NCI-H526 (cell line): ENCODE results near the gene WNT9A.
"Not testable (repeated sequence)": the region's sequence is repeated elsewhere in the genome, so short reads cannot be mapped to it uniquely, and the experiment has no call there.

Experiments used
- DNase-seq, 2 experiments: peaks; one replicate each; lab custom pipeline; 2025; lab: John Stamatoyannopoulos, UW

Gene WNT9A

DNA sequence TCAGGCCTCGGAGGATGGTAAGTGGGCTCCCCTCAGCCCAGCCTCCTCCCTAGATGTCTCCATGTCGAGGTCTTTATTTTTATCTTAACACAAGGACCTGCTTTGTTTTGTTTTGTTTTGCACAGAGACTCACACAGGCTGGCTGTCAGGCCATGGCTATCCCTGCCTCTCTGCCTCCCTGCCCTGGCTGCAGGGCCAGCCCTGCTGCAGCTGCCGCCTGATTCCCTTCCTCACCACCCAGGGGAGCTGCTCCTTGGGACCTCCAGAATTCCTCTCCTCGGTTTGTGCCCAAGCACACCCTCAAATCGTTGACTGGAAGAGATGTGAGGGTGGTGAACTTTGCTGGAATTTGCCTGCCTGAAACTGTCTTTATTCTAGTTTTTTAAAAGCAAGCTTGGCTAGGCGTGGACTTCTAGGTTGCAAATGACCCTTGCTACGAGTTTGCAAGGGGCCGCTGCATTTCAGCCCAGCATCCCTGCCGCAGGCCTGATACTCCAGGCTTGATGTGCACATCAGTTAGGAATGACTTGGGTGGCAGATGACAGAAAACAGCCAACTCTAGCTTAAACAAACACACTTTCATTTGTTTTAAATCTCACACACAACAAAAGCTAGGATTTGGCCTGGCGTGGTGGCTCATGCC is 37.1 kb downstream of the WNT9A start:
- no peak for DNase-seq

GRCh38 chr1:227909923-227910328 is 37.8 kb downstream of the WNT9A start:
- not testable (repeated sequence) for DNase-seq

GRCh38 chr1:227909188-227909587 is 38.5 kb downstream of the WNT9A start:
- DNase-seq: no peak

- DNase-seq: no peak
Observed at GRCh38 chr1:227908359-227908758, 39.4 kb downstream of the WNT9A start.

DNA sequence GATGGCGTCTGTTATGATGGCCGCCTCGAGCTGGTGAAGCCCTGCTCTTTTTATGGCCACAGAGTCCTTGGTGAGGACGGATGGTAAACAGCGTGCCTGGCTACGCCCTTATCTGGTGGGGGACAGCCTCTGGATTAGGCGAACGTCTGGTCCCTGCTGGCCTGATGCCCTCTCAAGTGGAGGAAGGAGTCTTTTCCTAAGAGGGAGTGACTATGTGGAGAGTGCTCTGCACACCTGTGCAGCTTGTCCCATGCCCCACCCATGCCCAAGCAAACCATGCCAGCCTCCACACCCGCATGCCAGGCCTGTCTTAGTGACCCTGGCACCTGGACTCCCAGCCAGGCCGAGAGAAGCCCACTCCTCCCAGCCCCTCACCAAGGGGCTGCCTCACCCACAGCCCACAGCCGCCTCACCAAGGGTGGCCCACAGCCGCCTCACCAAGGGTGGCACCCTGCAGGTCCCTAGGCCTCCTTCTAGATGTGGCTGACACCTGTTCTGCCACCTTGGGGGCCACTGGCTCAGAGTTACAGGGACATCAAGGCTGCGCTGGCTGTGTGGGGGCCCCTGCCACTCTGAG is 40.2 kb downstream of the WNT9A start:
- DNase-seq: no peak

DNA sequence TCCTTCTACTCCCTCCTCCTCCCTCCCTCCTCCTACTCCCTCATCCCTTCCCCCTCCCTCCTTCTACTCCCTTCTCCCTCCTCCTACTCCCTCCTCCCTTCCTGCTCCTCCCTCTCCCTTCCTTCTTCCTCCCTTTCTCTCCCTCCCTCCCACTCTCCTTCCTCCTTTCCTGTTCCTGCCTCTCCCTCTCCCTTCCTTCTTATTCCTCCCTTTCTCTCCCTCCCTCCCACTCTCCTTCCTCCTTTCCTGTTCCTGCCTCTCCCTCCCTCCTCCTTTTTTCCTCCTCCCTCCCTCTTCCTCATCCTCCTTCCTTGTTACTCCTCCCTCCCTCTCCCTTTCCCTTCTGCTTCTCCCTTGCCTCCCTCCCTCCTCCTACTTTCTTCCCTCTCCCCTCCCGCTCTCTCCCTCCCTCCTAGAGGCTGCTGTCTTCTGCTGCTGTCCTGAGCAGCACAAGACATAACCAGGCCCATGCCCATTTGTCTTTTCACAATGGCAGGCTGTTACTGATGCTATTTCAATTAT is 41.1 kb downstream of the WNT9A start:
- DNase-seq: no peak

DNA sequence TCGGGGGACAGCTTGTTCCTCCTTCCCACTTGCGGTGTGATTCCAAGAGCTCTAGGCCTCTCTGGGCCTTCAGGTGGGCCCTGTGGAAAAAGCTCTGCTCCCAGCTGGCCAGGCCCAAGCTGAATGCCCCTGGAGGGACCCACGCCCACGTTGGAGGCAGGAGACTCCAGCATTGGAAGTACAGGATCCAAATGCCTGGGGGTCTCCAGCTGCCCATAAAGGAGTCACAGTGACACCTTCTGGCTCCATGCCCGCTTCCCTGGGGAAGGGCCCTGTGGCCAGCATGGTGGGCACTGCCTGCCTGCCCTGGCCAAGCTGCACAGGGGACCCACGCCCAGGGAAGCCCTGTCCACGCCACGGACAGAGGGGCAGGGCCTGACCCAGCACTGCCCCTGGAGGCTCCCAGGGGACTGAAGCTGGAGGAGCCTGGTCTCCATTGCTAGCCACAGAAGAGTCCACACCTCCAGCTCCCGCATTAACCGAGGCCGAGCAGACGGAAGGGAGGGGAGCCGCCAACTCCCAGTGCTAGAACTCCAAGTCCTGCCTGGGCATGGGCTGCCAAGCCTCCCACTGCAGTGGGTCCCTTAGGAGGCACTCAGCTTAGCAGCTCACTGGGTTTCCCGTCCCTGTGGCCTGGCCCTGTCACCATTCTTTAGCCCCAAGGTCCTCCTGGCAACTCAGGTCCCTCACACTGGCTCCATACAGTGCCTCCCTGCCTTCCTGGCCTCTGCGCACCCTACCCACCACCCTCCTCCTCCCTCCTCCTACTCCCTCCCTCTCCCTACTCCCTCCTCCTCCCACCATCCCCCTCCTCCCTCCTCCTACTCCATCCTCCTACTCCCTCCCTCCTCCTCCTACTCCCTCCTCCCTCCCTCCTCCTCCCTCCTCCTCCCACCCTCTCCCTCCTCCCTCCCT is 41.9 kb downstream of the WNT9A start:
- DNase-seq: no peak

DNA sequence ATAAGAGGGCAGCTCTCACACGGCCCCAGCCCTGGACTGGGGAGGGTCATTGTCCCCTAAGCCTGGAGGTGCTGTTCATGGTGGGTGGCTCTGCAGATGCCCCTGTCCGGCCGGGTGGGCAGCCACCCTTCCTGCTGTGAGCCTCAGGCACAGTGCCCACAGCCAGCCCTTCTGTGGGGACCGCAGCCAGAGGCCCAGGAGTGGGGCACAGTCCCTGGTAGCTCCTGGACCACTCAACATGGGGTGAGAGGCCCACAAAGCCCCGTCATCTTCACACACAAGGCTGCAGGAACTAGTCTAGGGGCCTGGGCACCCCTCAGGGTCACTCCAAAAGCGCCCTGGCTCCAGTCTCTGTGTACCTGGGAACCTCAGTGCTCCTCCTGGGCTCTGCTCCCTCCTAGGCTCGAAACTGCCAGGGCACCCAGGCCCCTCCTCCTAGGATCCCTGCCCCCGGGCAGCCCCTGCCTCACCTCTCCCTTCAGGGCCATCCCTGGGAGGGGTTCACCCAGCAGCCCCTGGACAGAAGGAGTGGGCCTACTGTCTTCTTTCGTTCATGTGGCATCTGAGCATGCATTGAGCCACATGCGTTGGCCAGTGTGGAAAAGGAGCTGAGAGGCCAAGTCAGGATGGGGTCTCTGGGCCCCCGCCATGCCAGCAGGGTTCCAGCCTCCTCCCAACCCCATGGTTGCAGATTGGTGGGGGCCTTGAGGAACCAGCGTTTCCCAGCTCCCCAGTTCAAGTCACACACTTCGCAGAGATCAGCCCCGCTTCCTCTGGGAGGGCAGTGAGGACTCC is 43.0 kb downstream of the WNT9A start:
- DNase-seq: no peak

- no peak for DNase-seq
Observed at GRCh38 chr1:227903614-227904501, 43.9 kb downstream of the WNT9A start.

GRCh38 chr1:227903061-227903521 is 44.6 kb downstream of the WNT9A start:
- DNase-seq: no peak

- DNase-seq: no peak
Observed at GRCh38 chr1:227902641-227902990, 45.1 kb downstream of the WNT9A start.

DNA sequence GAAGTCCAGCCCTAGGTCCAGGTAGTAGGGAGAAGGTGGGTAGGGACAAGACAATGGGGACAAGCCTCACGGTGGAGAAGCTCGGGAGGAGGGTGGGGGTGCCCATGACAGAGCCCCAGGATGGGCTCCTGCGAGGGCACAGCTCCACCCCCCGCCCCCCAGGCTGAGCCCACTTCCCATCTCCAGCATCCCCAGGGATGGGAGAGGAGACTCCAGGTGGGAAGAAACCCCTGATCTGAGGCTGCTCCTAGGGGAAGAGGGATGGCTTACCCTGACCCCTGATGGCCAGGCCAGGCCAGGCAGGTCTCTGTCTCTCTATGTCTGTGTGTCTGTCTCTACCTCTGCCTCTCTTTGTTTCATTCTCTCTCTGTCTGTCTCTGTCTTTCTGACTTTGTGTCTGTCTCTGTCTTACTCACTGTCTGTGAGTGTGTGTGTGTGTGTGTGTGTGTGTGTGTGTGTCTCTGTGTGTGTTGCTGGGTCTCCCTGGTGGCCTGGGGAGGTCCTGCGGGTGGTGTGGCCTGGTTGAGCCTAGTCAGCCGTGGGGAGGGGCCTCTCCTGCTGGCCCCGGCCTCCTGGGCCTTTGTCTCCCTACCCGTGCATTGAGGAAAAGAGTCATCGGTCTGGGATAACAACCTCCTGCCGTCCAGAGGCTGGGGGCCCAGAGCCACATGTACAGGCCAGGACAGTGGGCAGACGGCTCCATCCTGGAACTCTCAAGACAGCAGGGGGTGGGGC is 45.7 kb downstream of the WNT9A start:
- no peak for DNase-seq

DNA sequence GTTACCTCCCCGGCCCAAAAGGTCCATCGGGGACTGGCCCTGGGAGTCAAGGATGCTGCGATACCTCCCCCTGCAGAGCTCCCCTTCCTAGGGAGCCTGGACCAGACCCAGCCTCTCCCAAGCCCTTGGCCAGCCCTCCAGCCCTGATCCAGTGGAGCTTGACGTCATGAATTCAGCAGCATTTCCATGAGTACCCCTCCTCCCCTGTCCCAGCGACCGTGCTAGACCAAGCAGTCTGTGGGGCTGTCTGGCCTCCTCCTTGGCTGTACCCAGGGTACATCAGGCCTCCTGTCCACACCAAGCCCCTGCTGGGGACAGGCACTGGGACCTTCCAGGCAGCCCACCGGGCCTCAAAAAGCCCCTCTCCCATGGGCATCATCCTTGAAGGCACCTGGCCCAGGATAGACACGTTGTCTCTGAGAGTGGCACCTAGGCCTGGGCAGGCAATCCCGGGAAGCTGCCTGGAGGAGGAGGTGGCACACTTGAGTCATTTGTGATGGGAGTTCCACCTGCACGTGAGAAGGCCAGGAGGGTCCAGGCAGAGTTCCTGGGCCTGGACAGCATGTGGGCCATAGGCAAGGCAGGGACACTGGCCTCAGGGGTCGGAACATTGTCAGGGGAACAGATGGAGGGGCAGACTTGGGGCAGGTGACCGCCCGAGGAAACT is 46.4 kb downstream of the WNT9A start:
- DNase-seq: no peak

- no peak for DNase-seq
Observed at GRCh38 chr1:227900571-227901051, 47.1 kb downstream of the WNT9A start.

- no peak for DNase-seq
Observed at GRCh38 chr1:227899820-227900449, 47.8 kb downstream of the WNT9A start.

DNA sequence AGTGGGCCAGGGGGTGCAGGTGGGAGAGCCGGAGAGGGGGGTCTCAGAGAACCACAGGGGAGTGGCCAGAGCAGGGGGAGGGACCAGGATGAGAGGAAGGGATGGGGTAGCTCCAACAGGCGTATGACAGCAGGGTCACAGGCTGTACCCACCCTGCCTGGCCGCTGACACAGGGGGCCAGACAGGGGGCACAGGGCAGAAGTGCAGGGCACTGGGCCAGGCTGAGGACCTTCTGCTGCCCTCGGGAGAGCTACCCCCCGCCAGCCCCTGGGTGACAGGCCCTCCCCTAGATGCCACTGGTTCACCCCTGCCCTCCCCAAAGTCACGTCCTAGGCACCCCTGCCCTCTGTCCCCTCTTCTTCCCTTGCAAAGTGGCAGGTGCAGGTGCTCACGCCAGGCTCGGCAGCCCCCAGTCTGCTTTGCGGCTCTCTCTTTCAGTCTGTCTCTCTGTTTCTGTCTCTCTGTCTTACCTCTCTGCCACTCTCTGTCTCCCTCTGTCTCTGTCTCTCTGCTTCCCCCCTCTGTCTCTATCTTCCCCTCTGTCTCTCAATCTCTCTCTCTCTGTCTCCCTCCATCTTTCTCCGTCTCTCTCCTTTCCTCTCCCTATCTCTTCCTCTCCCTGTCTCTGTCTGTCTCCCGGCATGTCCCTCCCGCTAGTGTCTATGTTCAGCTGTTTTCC is 48.5 kb downstream of the WNT9A start:
- no peak for DNase-seq

DNA sequence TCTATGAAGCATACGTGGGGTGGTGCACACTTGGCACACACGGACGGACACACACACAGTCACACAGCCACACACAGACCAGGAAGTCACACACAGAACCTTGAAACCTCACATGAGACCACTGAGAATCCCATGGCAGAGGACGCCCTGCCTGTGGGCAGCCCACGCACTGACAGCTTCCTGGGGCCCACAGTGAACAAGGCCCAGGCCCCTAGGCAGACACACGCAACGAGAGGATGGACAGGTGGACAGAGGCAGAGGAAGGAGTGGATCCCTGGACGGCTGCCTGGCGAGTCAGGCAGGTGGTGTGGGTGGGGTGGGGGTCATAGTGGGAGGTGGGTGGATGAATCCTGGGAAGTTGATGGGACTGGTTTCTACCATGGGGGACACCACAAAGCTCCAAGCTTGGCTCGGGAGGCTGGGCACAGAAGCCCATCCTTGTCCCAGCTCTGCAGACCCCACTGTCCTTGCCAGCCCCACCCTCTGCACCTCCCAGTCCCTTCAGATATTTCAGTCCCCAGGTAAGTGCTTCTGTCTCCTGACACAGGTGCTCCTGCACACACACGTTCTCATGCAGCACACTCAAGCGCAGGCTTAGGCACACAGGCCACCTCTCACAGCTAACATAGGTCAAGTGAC is 49.1 kb downstream of the WNT9A start:
- DNase-seq: no peak
